K562 (cell line): ENCODE results near the gene ZC3H6. TPM values are rescaled to one million over a fixed set of nuclear protein-coding genes. Genes with fewer than 3 reads are reported as not detected.

Experiments used
- AFF1 ChIP-seq, 2 experiments: fragments of 450-650 bp; IDR thresholded peaks; 2 replicates each; pipeline ENCODE4 v1.6.1; 2018; ENCODE audit warnings: mild to moderate bottlenecking in 2 of 2, low read depth in 1 of 2; ENCODE audit not compliant: partially characterized antibody in 2 of 2
- ATF2 ChIP-seq: sonication (generic); formaldehyde crosslinking; IDR thresholded peaks from 2 replicates; pipeline ENCODE4 v1.8.1; 2022; ENCODE audit warnings: missing genetic modification reagents
- BHLHE40 ChIP-seq: IDR thresholded peaks from 2 replicates; pipeline ENCODE4 v1.6.1; 2011; ENCODE audit warnings: low read length, improper control_type of control experiment
- CAMTA2 ChIP-seq: fragments of 250-450 bp; sonication (Bioruptor Pico); conservative IDR thresholded peaks from 2 replicates; pipeline ENCODE4 v1.5.1; 2022
- CBX3 ChIP-seq, 2 experiments: IDR thresholded peaks; 1 replicate in 1 of 2; 2 replicates in 1 of 2; pipeline ENCODE4 v1.6.1; 2012; ENCODE audit warnings: inconsistent platforms in 2 of 2, low read length in 2 of 2, borderline replicate concordance in 1 of 2, control low read depth in 1 of 2
- DIDO1 ChIP-seq: fragments of 450-650 bp; IDR thresholded peaks from 2 replicates; pipeline ENCODE4 v1.6.1; 2016; ENCODE audit warnings: low read depth, missing biosample characterization, missing genetic modification characterization
- FOXA1 ChIP-seq: fragments of 450-650 bp; IDR thresholded peaks from 2 replicates; pipeline ENCODE4 v1.6.1; 2016; ENCODE audit warnings: mild to moderate bottlenecking, borderline replicate concordance
- FOXP1 ChIP-seq: sonication (generic); formaldehyde crosslinking; IDR thresholded peaks from 2 replicates; pipeline ENCODE4 v1.8.0; 2022; ENCODE audit warnings: mild to moderate bottlenecking, missing genetic modification reagents
- KDM5B ChIP-seq: fragments of 200-600 bp; sonication (generic); IDR thresholded peaks from 2 replicates; pipeline ENCODE4 v1.6.1; 2012; ENCODE audit warnings: low read depth, mild to moderate bottlenecking, moderate library complexity, low read length, control low read depth, inconsistent platforms; ENCODE audit not compliant: insufficient replicate concordance
- KLF10 ChIP-seq: fragments of 250-450 bp; sonication (Bioruptor Pico); IDR thresholded peaks from 2 replicates; pipeline ENCODE4 v1.6.1; 2021; ENCODE audit warnings: matching md5 sums
- L3MBTL2 ChIP-seq: fragments of 450-650 bp; IDR thresholded peaks from 2 replicates; pipeline ENCODE4 v1.6.1; 2016; ENCODE audit warnings: mild to moderate bottlenecking, moderate library complexity
- LARP7 ChIP-seq: fragments of 450-650 bp; IDR thresholded peaks from 2 replicates; pipeline ENCODE4 v1.6.1; 2016
- MEIS2 ChIP-seq: fragments of 450-650 bp; IDR thresholded peaks from 2 replicates; pipeline ENCODE4 v1.6.1; 2014; ENCODE audit warnings: mild to moderate bottlenecking; ENCODE audit not compliant: partially characterized antibody
- MTA1 ChIP-seq: fragments of 450-650 bp; IDR thresholded peaks from 2 replicates; pipeline ENCODE4 v1.6.1; 2017; ENCODE audit warnings: borderline replicate concordance
- NUFIP1 ChIP-seq: fragments of 450-650 bp; IDR thresholded peaks from 2 replicates; pipeline ENCODE4 v1.6.1; 2018; ENCODE audit not compliant: partially characterized antibody
- RBM25 ChIP-seq: fragments of 200-400 bp; formaldehyde crosslinking; IDR thresholded peaks from 2 replicates; pipeline ENCODE4 v1.6.1; 2018; ENCODE audit warnings: low read length, low read depth, moderate library complexity; ENCODE audit not compliant: severe bottlenecking
- RUNX1 ChIP-seq: sonication (generic); IDR thresholded peaks from 2 replicates; pipeline ENCODE4 v1.6.1; 2016; ENCODE audit warnings: antibody characterized with exemption, low read depth
- SLC30A9 ChIP-seq: fragments of 250-450 bp; sonication (Bioruptor Pico); IDR thresholded peaks from 2 replicates; pipeline ENCODE4 v1.8.0; 2022; ENCODE audit warnings: mild to moderate bottlenecking, moderate library complexity
- SMAD1 ChIP-seq: fragments of 150-350 bp; IDR thresholded peaks from 2 replicates; pipeline ENCODE4 v1.6.1; 2014; ENCODE audit warnings: low read length, low read depth; ENCODE audit not compliant: partially characterized antibody
- TRIM24 ChIP-seq, 2 experiments: fragments of 450-650 bp; IDR thresholded peaks; 2 replicates each; pipeline ENCODE4 v1.6.1; 2016
- USF1 ChIP-seq: sonication (generic); formaldehyde crosslinking; IDR thresholded peaks from 2 replicates; pipeline ENCODE4 v1.9.0; 2022; ENCODE audit warnings: mild to moderate bottlenecking, missing genetic modification reagents
- ZNF143 ChIP-seq: sonication (generic); formaldehyde crosslinking; IDR thresholded peaks from 2 replicates; pipeline ENCODE4 v1.9.0; 2022; ENCODE audit warnings: mild to moderate bottlenecking, missing genetic modification reagents
- ZNF436 ChIP-seq: fragments of 250-450, 450-650 bp; sonication (Bioruptor Pico); formaldehyde crosslinking; IDR thresholded peaks from 2 replicates; pipeline ENCODE4 v1.7.0; 2020; ENCODE audit warnings: mild to moderate bottlenecking
- ZNF511 ChIP-seq: sonication (generic); formaldehyde crosslinking; IDR thresholded peaks from 2 replicates; pipeline ENCODE4 v1.8.0; 2022; ENCODE audit warnings: mild to moderate bottlenecking, missing genetic modification reagents
- polyA plus RNA-seq, 8 experiments: library from polyadenylated mRNA; depleted of rRNA in 4 of 8; stranded (reverse) in 5 of 8; unstranded in 3 of 8; fragments of >200 nt; fragmentation: Nextera tagmentation in 2 of 8; fragmentation: Illumina TruSeq in 1 of 8; extraction: Ambion mirVana in 2 of 8; extraction: Trizol in 1 of 8; gene quantifications; 2 replicates each; pipeline versions ENCODE4 v1.2.1 to v1.2.3, GENCODE V29; 2011 to 2014; ENCODE audit warnings: inconsistent platforms in 1 of 8, missing spikeins in 1 of 8
- total RNA-seq, 7 experiments: library from RNA; depleted of rRNA in 6 of 7; stranded (reverse); fragments of >200 nt in 6 of 7; fragmentation: Illumina TruSeq in 2 of 7; extraction: Trizol in 2 of 7; gene quantifications; 2 replicates each; pipeline versions ENCODE4 v1.2.1 to v1.2.3, GENCODE V29; 2011 to 2021; ENCODE audit warnings: low replicate concordance in 1 of 7

Gene ZC3H6
- total and polyA plus RNA-seq, 9 of the 15 experiments (the other 6 are each of a cell fraction or from before 2014, with no cell fraction given) = 0.45 to 1.9 (median 1.5) TPM

- TF ChIP-seq ATF2 (CRISPR knock-in tag) = no peak
- peak; percentile 51 for TF ChIP-seq SMAD1
- TF ChIP-seq LARP7 = peak; percentile 63; the same call in 1 of the 2 replicates
- TF ChIP-seq NUFIP1 = no peak
- TF ChIP-seq BHLHE40 = peak; percentile 46
- peak; percentile 85 for TF ChIP-seq KDM5B
- peak in 1 of 2 experiments; percentile 65 for TF ChIP-seq AFF1 (IDR thresholded peaks at IDR 0.05; ENCODE audit: low read depth in 1 of 2, partially characterized antibody in 2 of 2)
- 0 out of 2 replicates have a peak, but pooled peaks have one; percentile 13 for TF ChIP-seq ZNF436 (CRISPR knock-in tag)
- peak; percentile 98 for TF ChIP-seq RBM25
- TF ChIP-seq DIDO1 (tag) = no peak; the same call in 1 of the 2 replicates
- TF ChIP-seq KLF10 (CRISPR knock-in tag) = no peak
- TF ChIP-seq RUNX1 = 0 out of 2 replicates have a peak, but pooled peaks have one; percentile 22
- peak; percentile 95 for TF ChIP-seq FOXP1 (CRISPR knock-in tag)
- TF ChIP-seq USF1 (CRISPR knock-in tag) = peak; percentile 45
- TF ChIP-seq ZNF511 (CRISPR knock-in tag) = peak; percentile 74
- TF ChIP-seq CBX3 (IDR thresholded peaks at IDR 0.05; ENCODE audit: borderline replicate concordance in 1 of 2, low read length in 2 of 2) = 0 out of 3 replicates have a peak, but pooled peaks of 1 of the 2 experiments have one; percentile 16
- no peak for TF ChIP-seq FOXA1
- TF ChIP-seq MEIS2 = peak; percentile 59
- peak; percentile 76 for TF ChIP-seq L3MBTL2
- TF ChIP-seq ZNF143 = no peak
- TF ChIP-seq SLC30A9 (CRISPR knock-in tag) = no peak
- peak; percentile 31 to 41; a peak in 2 of 4 replicates for TF ChIP-seq TRIM24 (IDR thresholded peaks at IDR 0.05)
- TF ChIP-seq MTA1 = peak; percentile 77; the same call in 1 of the 2 replicates
- TF ChIP-seq CAMTA2 (CRISPR knock-in tag) = 0 out of 2 replicates have a peak, but pooled peaks have one; percentile 35
Measured at GRCh38 chr2:112275311-112275886, at the start of gene ZC3H6 (continued).
